HG02678 (cell line): ENCODE measurements around the gene PLCE1.

Experiments used
- ATAC-seq: cut with Tn5 transposase; IDR thresholded peaks from one replicate; pipeline ENCODE4 v1.9.1; 2021; ENCODE audit warnings: mild to moderate bottlenecking, moderate library complexity; ENCODE audit not compliant: unreplicated experiment

PLCE1 gene

GRCh38 chr10:93993414-93993781, 333 bp upstream of the PLCE1 start:
- ATAC-seq: no peak

GRCh38 chr10:93994438-93994801, 689 bp downstream of the PLCE1 start:
- no peak for ATAC-seq

DNA sequence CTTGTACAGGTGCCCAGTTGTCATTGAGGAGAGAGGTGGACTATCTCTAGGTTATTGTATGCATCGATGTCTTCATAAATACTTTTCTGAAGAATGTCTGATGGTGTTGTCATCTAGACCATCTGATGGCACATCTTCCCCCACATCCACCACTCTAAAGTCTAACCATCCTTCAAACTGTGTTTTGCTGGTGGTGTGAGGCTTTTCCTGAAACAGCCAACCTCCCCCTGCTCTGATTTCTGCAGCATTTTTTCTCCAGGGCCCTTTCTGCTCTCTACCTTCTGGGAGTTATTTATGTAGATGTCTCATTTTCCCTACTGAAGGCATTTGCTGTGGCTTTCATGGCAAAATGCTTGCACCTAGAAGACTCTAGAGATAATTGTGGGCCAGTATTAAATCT, 1.5 kb downstream of the PLCE1 start:
- no peak for ATAC-seq

DNA sequence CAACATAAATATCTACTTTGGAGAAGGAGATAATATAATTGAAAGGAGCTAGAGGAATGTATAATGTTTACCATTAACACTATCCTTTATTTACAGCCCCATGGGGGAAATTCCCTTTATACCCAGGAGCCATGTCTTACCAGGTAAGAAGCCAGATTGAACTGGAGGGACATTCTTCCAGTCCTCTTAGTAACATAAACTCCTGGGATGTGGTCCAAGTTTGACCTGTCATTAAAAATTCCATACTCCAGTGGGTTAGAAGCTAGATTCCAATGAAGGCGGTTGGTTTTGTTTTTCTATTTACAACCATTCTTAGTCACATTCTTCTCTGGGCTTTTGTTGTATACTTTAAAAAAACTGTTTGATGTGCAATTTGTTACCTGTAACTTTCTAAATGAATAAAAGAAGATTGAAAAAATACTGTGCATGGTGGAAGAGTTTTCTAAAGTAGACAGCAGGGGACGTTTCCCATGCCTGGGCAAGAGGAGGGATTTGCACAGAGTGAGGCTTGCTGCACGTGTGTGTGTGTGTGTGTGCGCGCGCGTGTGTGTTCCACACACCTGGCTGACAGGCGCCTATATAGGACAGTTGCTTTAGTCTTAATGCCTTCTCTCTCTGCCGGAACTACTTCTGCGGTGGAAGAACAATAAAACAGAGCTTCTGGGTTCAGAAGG, 2.0 kb downstream of the PLCE1 start:
- ATAC-seq: no peak

GRCh38 chr10:93996551-93996950, 2.8 kb downstream of the PLCE1 start:
- no peak for ATAC-seq

GRCh38 chr10:93997546-93997945, 3.8 kb downstream of the PLCE1 start:
- ATAC-seq: no peak

DNA sequence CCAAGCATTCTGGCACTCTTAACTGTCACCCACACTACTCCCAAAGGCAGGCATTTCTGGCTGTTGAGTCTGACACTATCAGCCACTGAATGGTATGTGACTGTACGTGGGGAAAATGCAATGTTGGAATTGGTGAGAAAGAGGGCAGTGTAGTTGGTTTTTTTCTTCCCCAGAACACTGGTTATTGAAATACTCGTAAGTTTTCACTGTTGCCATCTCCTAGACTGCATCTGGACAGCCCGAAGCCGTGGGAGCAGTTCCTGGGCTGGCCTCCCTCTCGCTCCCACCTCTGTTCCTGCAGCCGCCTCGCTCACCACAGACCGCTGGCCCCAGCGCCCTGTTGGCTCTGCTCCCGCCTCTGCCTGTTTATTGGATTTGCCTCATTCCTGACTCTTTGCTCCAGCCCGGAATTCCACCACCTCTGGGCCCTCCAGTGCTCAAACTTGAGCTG, 5.7 kb downstream of the PLCE1 start:
- no peak for ATAC-seq

- no peak for ATAC-seq
Measured at GRCh38 chr10:94000638-94001415, 7.1 kb downstream of the PLCE1 start.

DNA sequence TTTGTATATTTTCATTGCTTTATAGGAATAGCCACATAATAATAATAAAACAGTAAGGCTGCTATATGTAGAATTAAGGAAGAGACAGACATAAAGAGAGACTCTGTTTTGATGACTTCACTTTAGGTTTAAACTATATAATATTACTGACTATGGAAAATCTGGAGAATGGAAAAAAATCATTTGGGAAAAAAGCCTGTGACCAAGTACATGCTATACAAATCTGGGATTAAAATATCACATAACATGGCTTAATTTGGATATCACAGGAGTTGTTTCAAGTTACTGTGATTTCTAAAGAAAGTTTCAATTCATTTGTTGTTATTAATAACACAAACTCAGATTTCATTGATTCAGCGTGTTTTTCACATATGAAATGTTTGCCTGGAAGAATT, 7.7 kb downstream of the PLCE1 start:
- no peak for ATAC-seq

GRCh38 chr10:94002156-94002555, 8.4 kb downstream of the PLCE1 start:
- no peak for ATAC-seq

DNA sequence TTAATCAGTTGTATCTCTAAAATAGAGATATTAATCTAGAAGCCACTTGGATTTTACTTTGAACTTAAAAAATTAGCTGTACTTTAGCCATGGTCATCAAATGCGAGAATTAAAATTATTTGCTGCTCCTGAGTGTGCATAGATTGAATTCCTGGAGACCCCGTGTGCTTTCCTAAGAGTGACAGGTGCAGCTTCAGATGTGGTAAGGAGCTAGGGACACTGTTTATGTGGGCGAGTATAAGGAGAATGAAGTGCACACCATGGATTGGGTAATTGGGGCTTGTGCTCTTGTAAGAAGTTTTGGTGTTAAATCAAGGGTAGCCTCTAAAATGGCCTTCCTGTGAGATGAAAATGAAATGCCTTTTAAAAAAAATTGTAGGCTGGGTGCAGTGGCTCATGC, 9.8 kb downstream of the PLCE1 start:
- ATAC-seq: no peak

- no peak for ATAC-seq
Measured at GRCh38 chr10:94005050-94005449, 11.3 kb downstream of the PLCE1 start.

DNA sequence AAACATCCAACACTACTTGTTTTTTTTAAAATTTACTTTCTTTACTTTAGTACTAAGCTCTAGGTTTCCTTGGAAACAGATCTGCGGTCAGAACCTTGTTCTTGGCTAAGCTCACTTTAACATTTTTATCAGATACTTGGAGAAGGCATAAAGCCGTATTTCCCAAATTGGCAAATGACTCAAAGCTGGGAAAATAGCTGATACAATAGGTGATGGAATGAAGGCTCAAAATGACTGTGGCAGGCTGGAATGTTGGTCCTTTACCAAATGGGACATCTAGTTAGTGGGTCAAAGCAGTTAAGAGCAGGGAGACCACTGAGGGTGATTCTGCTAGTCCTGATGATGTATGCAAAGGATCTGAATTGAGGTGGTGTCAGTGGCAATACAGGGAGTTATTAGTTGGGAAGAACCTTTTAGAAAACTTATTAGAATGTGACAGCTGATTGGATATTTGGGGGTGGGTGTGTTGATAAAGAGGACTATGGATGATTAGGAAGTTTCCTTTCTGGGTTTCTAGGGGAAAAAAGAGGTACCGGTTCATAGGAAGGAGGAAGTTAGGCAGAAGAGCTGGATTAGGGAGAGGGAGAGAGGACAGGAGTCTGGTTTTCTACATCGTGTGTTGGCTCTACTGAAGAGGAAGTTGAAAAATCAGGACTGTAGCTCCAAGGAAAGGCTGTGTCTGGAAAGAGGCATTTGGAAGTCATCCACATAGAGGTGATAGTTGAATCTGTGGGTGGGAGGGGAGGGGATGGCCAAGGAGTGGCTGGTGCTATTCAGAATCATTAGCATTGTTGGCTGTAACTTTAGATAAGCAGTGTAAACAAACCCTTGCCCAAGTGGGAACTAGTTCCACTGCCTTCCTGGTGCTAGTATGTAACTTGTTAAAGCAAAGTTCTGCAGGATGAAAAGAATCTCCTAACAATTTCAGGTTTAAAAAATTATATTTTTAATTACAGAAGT, 13.1 kb downstream of the PLCE1 start:
- no peak for ATAC-seq

DNA sequence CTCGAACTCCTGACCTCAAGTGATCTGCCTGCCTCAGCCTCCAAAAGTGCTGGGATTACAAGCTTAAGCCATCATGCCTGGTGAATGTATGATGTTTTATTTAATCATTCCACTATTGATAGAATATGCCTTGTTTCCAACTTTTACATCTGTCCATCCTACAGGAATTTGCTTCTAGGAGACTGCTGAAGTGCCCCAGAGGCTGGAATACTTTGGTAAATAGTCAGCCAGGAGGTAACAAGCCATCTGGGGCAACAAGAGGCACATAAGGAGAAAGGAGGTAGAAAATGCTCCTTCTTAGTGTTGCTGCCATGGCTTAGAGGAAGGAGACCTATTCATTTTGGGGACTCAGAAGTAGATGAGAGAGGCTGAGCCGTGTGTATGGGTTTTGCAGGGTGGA, 14.8 kb downstream of the PLCE1 start:
- no peak for ATAC-seq

GRCh38 chr10:94010116-94010515, 16.4 kb downstream of the PLCE1 start:
- no peak for ATAC-seq

DNA sequence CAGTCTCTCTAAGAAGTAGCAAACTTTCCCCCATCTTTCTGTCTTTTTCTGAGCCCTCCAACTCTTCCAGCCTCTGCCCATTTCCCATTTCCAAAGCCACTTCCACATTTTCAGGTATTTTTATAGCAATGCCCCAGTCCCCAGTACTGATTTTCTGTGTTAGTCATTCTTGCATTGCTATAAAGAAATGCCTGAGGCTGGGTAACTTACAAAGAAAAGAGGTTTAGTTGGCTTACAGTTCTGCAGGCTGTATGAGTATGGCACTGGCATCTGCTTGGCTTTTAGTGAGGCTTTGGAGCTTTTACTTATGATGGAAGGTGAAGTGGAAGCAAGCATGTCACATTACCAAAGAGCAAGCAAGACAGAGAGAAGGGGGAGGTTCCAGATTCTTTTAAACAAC, 17.2 kb downstream of the PLCE1 start:
- no peak for ATAC-seq

DNA sequence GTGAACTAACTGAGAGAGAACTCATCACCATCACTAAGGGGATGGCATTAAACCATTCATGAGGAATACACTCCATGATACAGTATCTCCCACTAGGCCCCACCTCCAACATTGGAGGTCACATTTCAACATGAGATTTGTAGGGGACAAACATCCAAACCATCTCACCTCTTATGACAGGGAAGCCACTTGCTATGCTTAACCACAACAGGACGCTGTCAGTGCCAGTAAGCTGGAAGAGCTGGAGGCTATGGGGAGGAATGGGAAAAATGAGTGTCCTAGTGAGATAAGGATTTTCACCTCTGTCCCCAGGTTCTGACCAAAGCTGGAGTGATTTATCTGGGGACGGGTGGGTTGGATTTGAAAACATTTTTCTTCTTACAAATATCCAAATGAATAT, 17.6 kb downstream of the PLCE1 start:
- no peak for ATAC-seq

GRCh38 chr10:94012834-94013233, 19.1 kb downstream of the PLCE1 start:
- no peak for ATAC-seq

- no peak for ATAC-seq
Measured at GRCh38 chr10:94013331-94013760, 19.6 kb downstream of the PLCE1 start.

GRCh38 chr10:94014304-94014703, 20.6 kb downstream of the PLCE1 start:
- no peak for ATAC-seq
